SK-N-MC (cell line): Measurements from ENCODE around the gene TRPM2.
"Not testable (repeated sequence)": the region's sequence is repeated elsewhere in the genome, so short reads cannot be mapped to it uniquely, and the experiment has no call there.

Experiments
- EZH2 ChIP-seq: fragments of 200-600 bp; sonication (generic); IDR thresholded peaks from one replicate; pipeline ENCODE4 v1.6.1; 2017; ENCODE audit warnings: antibody characterized with exemption
- FOXP2 ChIP-seq: optimal IDR thresholded peaks from 2 replicates; pipeline ENCODE3; 2011; ENCODE audit warnings: mild to moderate bottlenecking, moderate library complexity; ENCODE audit not compliant: insufficient read depth; ENCODE audit errors: extremely low read length, control extremely low read depth
- POLR2AphosphoS5 ChIP-seq: IDR thresholded peaks from 2 replicates; pipeline ENCODE4 v1.6.1; 2012; ENCODE audit warnings: mild to moderate bottlenecking, low read depth, low read length, borderline replicate concordance

DNA sequence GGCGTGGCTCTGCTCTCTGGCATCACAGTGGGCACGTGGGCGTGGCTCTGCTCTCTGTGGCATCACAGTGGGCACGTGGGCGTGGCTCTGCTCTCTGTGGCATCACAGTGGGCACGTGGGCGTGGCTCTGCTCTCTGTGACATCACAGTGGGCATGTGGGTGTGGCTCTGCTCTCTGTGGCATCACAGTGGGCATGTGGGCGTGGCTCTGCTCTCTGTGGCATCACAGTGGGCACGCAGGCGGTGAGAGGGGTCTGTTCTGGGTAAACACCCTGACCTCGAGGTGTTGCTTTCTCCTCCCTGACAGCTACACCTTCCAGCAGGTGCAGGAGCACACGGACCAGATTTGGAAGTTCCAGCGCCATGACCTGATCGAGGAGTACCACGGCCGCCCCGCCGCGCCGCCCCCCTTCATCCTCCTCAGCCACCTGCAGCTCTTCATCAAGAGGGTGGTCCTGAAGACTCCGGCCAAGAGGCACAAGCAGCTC, 64.2 kb downstream of the TRPM2 start:
- TF ChIP-seq EZH2, POLR2AphosphoS5, FOXP2: not testable (repeated sequence)
